Measurements from ENCODE around the gene AGBL2. TPM values are rescaled to one million over a fixed set of nuclear protein-coding genes. Genes with fewer than 3 reads are reported as not detected.

AGBL2 gene
- total and polyA plus RNA-seq, 2 donors (not counting 1 experiment from before 2014, with no cell fraction given) = 1.2 to 2.1 TPM

GRCh38 chr11:47720651-47721050, 5.5 kb upstream of the AGBL2 start:
- Histone ChIP-seq H3K9ac (ENCODE audit: insufficient read depth, low read length) (no peak overlapping the region), H3K4me1 (ENCODE audit: control insufficient read depth, extremely low read depth, insufficient read depth, low read length) (peaks cover 2% of the 10 kb centered on the region), H3K79me2 (ENCODE audit: control insufficient read depth, insufficient read depth, low read length) (no peaks in the 10 kb centered on the region), H3K9me3 (ENCODE audit: control insufficient read depth, insufficient read depth, low read depth, low read length) (no peaks in the 10 kb centered on the region), H2AFZ (ENCODE audit: low read length) (no peak overlapping the region), H3K4me3 (replicated peaks in 1 of 4; ENCODE audit: control extremely low read depth in 1 of 4, insufficient read depth in 1 of 4, low read depth in 3 of 4, low read length in 4 of 4) (no peak overlapping the region), H3K27ac (ENCODE audit: insufficient read depth, low read length) (no peak overlapping the region), H4K20me1 (ENCODE audit: control insufficient read depth, extremely low read depth, insufficient read depth, low read length) (no peaks in the 10 kb centered on the region), H3K27me3 (ENCODE audit: control insufficient read depth, insufficient read depth, low read length) (no peaks in the 10 kb centered on the region), H3K4me2 (ENCODE audit: extremely low read depth, insufficient read depth, low read length) (no peak overlapping the region), H3K36me3 (ENCODE audit: control insufficient read depth, insufficient read depth, low read length) (peaks cover 13% of the 10 kb centered on the region)
- no peak for DNase-seq (ENCODE audit: low read depth in 2 of 2)
- TF ChIP-seq EZH2 (IDR thresholded peaks at IDR 0.05; ENCODE audit: low read length, missing control alignments) (no peak), CTCF (conservative IDR thresholded peaks at IDR 0.05 in 1 of 2, IDR thresholded peaks at IDR 0.05 in 1 of 2; ENCODE audit: low read depth in 1 of 2, low read length in 2 of 2) (no peak)

DNA sequence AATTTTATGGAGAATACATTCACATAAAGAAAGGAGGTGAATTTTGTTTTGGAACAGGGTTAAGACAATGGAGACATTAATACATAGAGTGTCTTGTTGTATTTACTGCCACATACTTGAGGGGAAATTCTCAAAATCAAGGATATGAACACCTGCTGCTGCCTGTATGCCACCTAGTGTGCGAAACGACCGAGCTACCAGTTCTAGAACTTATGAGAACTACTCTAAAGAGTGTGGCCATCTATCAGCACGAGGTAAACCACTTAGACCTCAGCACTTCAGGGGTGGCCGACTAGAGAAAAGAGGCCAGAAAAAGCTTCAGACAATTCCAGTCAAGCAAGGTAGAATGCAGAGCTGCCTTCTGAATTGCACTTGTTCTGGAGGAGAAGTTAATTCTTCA, 1.5 kb upstream of the AGBL2 start:
- no peak overlapping the region for H3K4me2 ChIP-seq (ENCODE audit: extremely low read depth, insufficient read depth, low read length)
- no peak overlapping the region for H3K27ac ChIP-seq (ENCODE audit: insufficient read depth, low read length)
- no peak overlapping the region for H3K9ac ChIP-seq (ENCODE audit: insufficient read depth, low read length)
- no peak for DNase-seq (ENCODE audit: low read depth in 2 of 2)
- H3K4me3 ChIP-seq (replicated peaks in 1 of 4; ENCODE audit: control extremely low read depth in 1 of 4, insufficient read depth in 1 of 4, low read depth in 3 of 4, low read length in 4 of 4) = no peak overlapping the region
- H2AFZ ChIP-seq (ENCODE audit: low read length) = no peak overlapping the region
- peaks cover 3% of the 10 kb centered on the region for H3K4me1 ChIP-seq (ENCODE audit: control insufficient read depth, extremely low read depth, insufficient read depth, low read length)
- H3K79me2 ChIP-seq (ENCODE audit: control insufficient read depth, insufficient read depth, low read length) = no peaks in the 10 kb centered on the region
- H3K36me3 ChIP-seq (ENCODE audit: control insufficient read depth, insufficient read depth, low read length) = peaks cover 5% of the 10 kb centered on the region
- H4K20me1 ChIP-seq (ENCODE audit: control insufficient read depth, extremely low read depth, insufficient read depth, low read length) = no peaks in the 10 kb centered on the region
- no peak for TF ChIP-seq CTCF (conservative IDR thresholded peaks at IDR 0.05 in 1 of 2, IDR thresholded peaks at IDR 0.05 in 1 of 2; ENCODE audit: low read depth in 1 of 2, low read length in 2 of 2)
- no peak for TF ChIP-seq EZH2 (IDR thresholded peaks at IDR 0.05; ENCODE audit: low read length, missing control alignments)
- H3K27me3 ChIP-seq (ENCODE audit: control insufficient read depth, insufficient read depth, low read length) = no peaks in the 10 kb centered on the region
- no peaks in the 10 kb centered on the region for H3K9me3 ChIP-seq (ENCODE audit: control insufficient read depth, insufficient read depth, low read depth, low read length)

DNA sequence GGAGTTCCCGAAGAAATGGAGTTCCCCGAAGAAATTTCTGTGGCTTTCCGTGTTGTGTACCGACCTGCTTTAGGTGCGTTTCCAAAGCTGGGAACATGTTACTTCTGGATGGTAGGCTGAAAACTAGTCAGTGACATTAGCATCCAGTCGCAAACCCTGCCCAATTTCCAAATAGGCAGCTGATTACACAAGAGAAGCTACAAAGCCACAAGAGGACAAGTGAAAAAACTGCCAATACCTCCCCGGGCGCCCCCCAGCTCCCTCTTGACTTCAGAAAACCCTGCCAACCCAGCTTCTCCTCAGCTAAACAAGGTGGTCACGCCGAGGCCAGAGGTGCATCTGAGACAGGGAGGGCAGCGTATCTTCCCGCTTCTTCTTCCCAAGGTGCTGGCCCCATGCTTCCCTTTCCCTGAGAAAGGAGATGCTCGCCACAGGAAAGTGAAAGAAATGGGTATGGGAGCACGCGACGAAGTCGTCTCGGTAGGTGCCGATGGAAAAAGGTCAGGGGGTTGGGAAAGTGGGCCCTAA, 551 bp downstream of the AGBL2 start:
- Histone ChIP-seq H3K4me2 (ENCODE audit: extremely low read depth, insufficient read depth, low read length) (peak overlapping the region; percentile 99), H3K4me1 (ENCODE audit: control insufficient read depth, extremely low read depth, insufficient read depth, low read length) (peaks cover 3% of the 10 kb centered on the region), H4K20me1 (ENCODE audit: control insufficient read depth, extremely low read depth, insufficient read depth, low read length) (no peaks in the 10 kb centered on the region), H3K36me3 (ENCODE audit: control insufficient read depth, insufficient read depth, low read length) (peaks cover 2% of the 10 kb centered on the region), H2AFZ (ENCODE audit: low read length) (peak overlapping the region; percentile 85), H3K27ac (ENCODE audit: insufficient read depth, low read length) (peak overlapping the region; percentile 88), H3K9ac (ENCODE audit: insufficient read depth, low read length) (peak overlapping the region; percentile 71), H3K27me3 (ENCODE audit: control insufficient read depth, insufficient read depth, low read length) (no peaks in the 10 kb centered on the region), H3K79me2 (ENCODE audit: control insufficient read depth, insufficient read depth, low read length) (no peaks in the 10 kb centered on the region), H3K4me3 (replicated peaks in 1 of 4; ENCODE audit: control extremely low read depth in 1 of 4, insufficient read depth in 1 of 4, low read depth in 3 of 4, low read length in 4 of 4) (peak overlapping the region; percentile 77 to 88 (median 84)), H3K9me3 (ENCODE audit: control insufficient read depth, insufficient read depth, low read depth, low read length) (no peaks in the 10 kb centered on the region)
- no peak for TF ChIP-seq EZH2 (IDR thresholded peaks at IDR 0.05; ENCODE audit: low read length, missing control alignments)
- TF ChIP-seq CTCF (conservative IDR thresholded peaks at IDR 0.05 in 1 of 2, IDR thresholded peaks at IDR 0.05 in 1 of 2; ENCODE audit: low read depth in 1 of 2, low read length in 2 of 2) = no peak
- DNase-seq (ENCODE audit: low read depth in 2 of 2) = peak; percentile 10 to 26
